ENCODE results near the gene CNTNAP3B.
"Not testable (repeated sequence)": the region's sequence is repeated elsewhere in the genome, so short reads cannot be mapped to it uniquely, and the experiment has no call there.

Gene CNTNAP3B

GRCh38 chr9:42129073-42129729, at the start of gene CNTNAP3B:
Gene CNTNAP3B, minus strand, starts transcription at chr9:42129426. Its CDS starts 332 bp downstream, at chr9:42129094.
- FAIRE-seq; DNase-seq (ENCODE audit: extremely low spot score, insufficient read length, low read depth): not testable (repeated sequence)

- FAIRE-seq; DNase-seq (ENCODE audit: extremely low spot score, insufficient read length, low read depth): not testable (repeated sequence)
These were observed 31.1 kb upstream of the CNTNAP3B start for GRCh38 chr9:42160299-42160698.

GRCh38 chr9:42127056-42127841, 2.0 kb downstream of the CNTNAP3B start:
- not testable (repeated sequence) for DNase-seq (ENCODE audit: extremely low spot score, insufficient read length, low read depth); FAIRE-seq

DNA sequence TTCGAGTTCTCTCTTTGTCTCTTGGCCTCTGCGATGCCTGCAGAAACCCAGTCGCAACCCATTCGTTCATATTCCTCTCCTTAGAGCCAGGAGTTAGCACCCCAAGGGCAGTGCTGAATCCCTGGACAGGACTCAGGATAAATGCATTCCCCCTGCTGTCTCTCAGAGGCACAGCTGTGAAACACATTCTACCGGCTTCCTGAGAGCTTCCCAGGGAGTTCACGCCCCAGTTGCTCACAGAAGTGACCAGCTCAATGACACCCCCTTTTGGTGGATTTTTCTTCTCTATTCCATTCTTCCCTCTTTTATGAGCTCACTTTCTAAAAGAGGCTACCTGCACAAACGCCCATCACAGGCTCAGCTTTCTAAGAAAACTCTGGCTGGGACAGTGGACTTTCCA, 8.2 kb downstream of the CNTNAP3B start:
- DNase-seq (ENCODE audit: extremely low spot score, insufficient read length, low read depth); FAIRE-seq: not testable (repeated sequence)

DNA sequence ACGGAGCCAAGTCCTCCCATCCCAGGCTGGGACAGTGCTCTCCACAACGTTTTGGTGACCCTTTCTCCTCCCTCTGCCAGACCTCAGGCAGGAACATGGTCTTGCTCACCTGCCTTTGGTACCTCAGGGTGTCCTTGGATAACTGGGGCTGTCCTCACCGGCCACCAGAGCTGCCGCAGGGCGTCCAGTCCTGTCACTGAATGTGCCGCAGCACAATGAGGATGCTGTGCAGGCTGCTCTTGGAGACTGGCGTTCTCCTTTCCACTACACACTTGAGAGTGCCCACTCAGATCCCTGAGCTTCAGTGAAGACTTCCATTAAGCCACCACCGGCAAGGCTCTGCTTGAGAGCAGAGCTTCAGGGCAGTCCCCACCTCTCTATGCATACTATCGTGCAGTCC, 33.3 kb downstream of the CNTNAP3B start:
- FAIRE-seq; DNase-seq (ENCODE audit: extremely low spot score, insufficient read length, low read depth): not testable (repeated sequence)

DNA sequence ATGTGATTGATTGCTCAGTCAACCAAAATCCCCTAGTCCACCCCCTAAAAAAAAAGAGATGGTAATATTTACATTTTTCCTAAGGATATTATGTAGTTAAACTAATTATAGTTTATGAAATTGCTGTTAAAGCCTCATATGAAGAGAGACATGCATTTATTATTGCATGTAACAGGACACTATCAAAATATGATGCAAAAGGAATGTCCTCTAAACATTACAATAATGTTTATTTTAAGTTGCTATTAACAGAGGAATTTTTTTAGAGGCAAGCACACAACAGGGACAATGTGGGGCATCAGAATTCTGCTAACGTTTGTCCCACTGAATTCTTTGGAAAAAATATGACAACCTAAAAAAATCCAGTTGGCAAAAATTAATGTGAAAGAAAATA, 44.7 kb downstream of the CNTNAP3B start:
- DNase-seq (ENCODE audit: extremely low spot score, insufficient read length, low read depth); FAIRE-seq: not testable (repeated sequence)

DNA sequence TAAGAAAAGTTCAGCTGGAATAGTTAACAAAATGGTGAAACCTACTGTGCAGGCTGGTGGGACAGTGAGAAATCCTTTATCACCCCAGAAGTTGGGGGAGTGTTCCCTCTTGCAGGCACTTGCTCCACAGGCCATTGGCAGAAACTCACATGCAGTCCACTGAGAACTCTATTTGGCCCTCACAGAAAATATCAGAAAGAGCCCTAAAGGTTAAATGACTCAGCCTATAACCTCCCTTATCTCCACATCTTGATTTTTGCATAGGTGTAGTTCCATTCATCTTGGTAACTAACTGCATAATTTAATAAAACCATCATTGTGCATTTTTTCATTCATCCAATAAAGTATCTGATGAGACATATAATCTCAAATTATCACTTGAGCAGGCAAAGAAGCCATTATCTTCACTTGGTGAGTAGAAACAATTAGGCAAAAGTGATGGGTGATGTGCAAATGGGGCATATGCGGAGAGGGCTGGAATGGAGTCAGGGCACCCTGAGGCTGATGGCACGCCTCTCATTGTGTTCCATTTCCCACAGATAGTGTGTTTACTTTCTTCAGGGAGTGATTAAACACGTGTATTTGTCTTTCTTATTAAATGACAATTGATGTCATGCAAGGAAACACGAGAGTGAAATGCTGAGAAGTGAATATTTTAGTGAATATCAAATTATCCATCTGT, 45.2 kb downstream of the CNTNAP3B start:
- not testable (repeated sequence) for FAIRE-seq; DNase-seq (ENCODE audit: extremely low spot score, insufficient read length, low read depth)

DNA sequence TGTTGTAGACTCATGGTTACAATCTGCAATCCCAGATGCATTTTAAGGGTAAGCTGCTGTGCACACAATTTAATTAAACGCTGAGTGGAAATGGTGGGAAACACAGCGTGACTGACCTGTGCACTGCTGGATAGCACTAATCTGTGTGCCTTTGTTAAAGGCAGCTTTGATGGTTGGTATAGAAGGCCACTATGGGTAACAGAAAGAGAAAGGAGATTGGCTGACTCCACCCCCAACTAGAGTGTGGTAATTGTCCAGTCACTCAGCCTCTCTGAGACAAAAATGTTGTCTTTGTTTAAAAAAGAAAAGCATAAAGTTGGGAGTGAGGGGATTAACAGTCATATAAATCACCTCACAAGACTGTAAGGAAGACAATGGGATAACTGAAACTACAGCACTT, 48.9 kb downstream of the CNTNAP3B start:
- DNase-seq (ENCODE audit: extremely low spot score, insufficient read length, low read depth); FAIRE-seq: not testable (repeated sequence)

DNA sequence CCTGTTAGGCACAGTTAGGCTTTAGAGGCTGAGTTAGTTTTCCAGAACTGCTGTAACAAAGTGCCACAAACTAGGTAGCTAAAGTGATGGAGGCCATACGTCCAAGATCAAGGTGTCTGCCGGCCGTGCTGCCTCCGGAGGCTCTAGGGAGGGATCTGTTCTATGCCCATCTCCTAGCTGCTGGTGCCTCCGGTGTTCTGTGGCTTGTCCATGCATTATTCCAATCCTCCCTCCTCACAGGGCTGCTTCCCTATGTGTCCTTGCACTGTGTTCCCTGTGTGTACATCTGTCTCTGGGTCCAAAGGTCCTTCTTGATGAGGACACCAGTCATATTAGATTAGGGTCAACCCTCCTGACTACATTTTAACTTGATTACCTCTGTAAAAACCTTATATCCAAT, 54.4 kb downstream of the CNTNAP3B start:
- FAIRE-seq; DNase-seq (ENCODE audit: extremely low spot score, insufficient read length, low read depth): not testable (repeated sequence)

- DNase-seq (ENCODE audit: extremely low spot score, insufficient read length, low read depth); FAIRE-seq: not testable (repeated sequence)
These were observed 58.2 kb downstream of the CNTNAP3B start for GRCh38 chr9:42071026-42071425.

- not testable (repeated sequence) for DNase-seq (ENCODE audit: extremely low spot score, insufficient read length, low read depth); FAIRE-seq
These were observed 59.0 kb downstream of the CNTNAP3B start for GRCh38 chr9:42070035-42070799.

DNA sequence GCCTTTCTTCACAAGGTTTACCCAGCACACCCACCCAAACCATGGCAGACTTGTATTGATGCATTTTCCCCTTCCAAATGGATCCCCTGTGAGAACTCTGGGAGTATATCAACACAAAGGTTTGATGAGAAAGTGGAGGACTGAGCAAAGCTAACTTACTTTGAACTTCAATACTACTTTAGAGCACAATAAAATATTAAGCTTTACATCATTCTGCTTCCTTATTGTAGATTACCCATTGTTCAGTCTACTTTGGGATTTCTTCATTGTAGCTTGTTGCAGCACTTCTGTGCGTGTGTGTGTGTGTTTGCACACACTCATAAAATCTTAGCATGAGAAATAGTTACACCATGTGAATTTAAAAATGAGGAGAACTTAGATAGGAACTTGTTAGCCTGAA, 75.4 kb downstream of the CNTNAP3B start:
- not testable (repeated sequence) for FAIRE-seq; DNase-seq (ENCODE audit: extremely low spot score, insufficient read length, low read depth)

DNA sequence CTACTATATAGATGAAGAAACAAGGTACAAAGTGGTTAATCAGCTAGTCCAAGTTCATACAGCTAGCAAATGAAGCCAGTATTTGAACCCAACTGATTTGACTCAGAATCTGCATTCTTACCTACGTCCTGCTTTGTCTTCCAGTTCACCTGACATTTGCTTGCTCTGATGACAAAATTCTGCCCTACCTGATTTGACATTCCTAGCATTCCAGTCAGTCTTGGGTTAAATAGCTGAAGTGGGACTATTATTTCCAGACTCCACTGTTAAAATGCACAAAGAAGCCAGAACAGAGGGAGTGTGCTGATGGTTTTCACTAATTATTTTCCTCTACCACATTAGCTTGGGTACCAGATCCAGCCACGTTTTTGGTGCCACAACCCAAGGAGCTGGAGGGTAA, 78.5 kb downstream of the CNTNAP3B start:
- not testable (repeated sequence) for DNase-seq (ENCODE audit: extremely low spot score, insufficient read length, low read depth)

DNA sequence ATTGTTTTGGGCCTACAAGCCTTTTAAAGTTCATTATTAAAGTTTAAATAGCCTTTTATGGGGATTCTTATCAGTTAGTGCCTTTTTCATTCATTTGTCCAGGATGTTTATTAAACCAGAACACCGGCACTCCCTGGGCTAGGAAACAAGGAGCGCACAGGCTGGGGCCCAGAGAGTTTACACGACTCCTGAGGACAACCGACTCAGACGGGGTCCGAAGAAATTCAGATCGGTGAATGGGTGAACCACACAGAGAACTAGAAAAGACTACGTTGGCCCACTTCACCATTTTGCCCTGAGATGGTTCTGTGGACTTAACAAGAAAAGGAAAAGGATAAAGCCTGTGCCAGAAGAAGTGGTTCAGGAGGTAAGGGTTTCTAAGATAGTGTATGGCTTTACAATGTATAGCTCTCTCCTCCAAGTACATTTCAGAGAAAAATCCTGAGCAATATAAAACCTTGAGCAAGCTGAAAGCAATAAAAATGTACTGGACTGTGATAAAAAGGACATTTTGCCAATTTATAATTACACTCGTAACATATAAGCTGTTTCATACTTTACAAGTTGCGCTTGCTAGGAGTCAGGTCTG, 84.7 kb downstream of the CNTNAP3B start:
- not testable (repeated sequence) for FAIRE-seq; DNase-seq (ENCODE audit: extremely low spot score, insufficient read length, low read depth)

More for the DNA sequence above, 78.5 kb downstream of the CNTNAP3B start:
- not testable (repeated sequence) for FAIRE-seq

DNA sequence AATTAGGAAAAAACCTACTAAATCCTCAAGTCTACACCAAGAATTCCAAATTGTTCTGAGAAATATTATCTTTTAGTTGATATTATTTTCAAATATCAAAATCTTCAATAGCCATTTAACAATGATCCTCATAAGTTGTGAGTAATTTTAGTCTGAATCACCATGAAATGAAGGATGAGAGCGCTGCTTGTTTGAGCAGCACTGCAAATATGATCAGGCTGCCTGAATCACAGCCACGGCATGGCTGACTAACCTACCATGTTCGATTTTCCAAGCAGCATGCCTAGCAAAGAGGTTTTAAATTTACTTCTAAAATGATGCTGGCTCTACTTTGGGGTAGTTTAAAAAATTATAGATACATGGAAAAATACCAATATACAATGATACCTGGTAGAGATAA, 95.7 kb downstream of the CNTNAP3B start:
- not testable (repeated sequence) for DNase-seq (ENCODE audit: extremely low spot score, insufficient read length, low read depth); FAIRE-seq

DNA sequence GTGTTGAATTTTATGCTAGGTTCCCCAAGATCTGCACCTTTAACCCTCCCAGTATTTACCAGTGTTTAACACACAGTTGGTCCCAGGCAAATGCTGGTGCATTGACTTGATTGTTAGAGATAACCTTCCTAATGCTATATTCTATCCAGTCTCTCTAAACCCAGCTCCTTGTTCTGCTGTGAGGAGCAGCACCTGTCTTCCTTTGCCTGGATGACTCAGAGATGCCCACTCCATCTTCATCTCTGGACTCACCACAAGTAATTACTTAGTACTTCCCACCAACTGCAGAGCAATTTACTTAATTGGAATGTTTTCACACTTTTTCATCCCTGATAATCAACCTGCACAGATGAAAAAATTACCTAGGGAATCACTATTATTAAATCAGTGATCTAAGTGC, 108.6 kb downstream of the CNTNAP3B start:
- not testable (repeated sequence) for DNase-seq (ENCODE audit: extremely low spot score, insufficient read length, low read depth); FAIRE-seq

- not testable (repeated sequence) for FAIRE-seq; DNase-seq (ENCODE audit: extremely low spot score, insufficient read length, low read depth)
These were observed 110.9 kb downstream of the CNTNAP3B start for GRCh38 chr9:42018220-42018922.

GRCh38 chr9:42014317-42014716, 114.9 kb downstream of the CNTNAP3B start:
- FAIRE-seq = not testable (repeated sequence)

More at GRCh38 chr9:42014317-42014716, 114.9 kb downstream of the CNTNAP3B start:
- DNase-seq (ENCODE audit: extremely low spot score, insufficient read length, low read depth) = not testable (repeated sequence)
